D721Med (cell line): ENCODE results near the gene PPIL1.
A peak's percentile ranks its signal among the peaks of the same experiment; 100 is the strongest.
"Not testable (repeated sequence)": the region's sequence is repeated elsewhere in the genome, so short reads cannot be mapped to it uniquely, and the experiment has no call there.

Source experiments
- DNase-seq: peaks from one replicate; pipeline ENCODE4 v3.0.0; 2011; ENCODE audit warnings: low spot score; ENCODE audit not compliant: insufficient read length
- FAIRE-seq: peaks from 2 replicates; lab custom pipeline; 2011; peaks lifted over from hg19 to GRCh38; lab: Jason Lieb, UNC
- TF ChIP-seq, protein P1 (sequence below): IDR thresholded peaks from 2 replicates; pipeline ENCODE4 v1.5.1; 2012; ENCODE audit warnings: mild to moderate bottlenecking, control low read depth; ENCODE audit not compliant: insufficient read depth; ENCODE audit errors: missing control alignments

Gene PPIL1

GRCh38 chr6:36813526-36813925 is 61.1 kb downstream of the PPIL1 start:
- TF ChIP-seq, protein P1, sequence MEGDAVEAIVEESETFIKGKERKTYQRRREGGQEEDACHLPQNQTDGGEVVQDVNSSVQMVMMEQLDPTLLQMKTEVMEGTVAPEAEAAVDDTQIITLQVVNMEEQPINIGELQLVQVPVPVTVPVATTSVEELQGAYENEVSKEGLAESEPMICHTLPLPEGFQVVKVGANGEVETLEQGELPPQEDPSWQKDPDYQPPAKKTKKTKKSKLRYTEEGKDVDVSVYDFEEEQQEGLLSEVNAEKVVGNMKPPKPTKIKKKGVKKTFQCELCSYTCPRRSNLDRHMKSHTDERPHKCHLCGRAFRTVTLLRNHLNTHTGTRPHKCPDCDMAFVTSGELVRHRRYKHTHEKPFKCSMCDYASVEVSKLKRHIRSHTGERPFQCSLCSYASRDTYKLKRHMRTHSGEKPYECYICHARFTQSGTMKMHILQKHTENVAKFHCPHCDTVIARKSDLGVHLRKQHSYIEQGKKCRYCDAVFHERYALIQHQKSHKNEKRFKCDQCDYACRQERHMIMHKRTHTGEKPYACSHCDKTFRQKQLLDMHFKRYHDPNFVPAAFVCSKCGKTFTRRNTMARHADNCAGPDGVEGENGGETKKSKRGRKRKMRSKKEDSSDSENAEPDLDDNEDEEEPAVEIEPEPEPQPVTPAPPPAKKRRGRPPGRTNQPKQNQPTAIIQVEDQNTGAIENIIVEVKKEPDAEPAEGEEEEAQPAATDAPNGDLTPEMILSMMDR, result no peak
- DNase-seq (no peak), FAIRE-seq (no peak)

DNA sequence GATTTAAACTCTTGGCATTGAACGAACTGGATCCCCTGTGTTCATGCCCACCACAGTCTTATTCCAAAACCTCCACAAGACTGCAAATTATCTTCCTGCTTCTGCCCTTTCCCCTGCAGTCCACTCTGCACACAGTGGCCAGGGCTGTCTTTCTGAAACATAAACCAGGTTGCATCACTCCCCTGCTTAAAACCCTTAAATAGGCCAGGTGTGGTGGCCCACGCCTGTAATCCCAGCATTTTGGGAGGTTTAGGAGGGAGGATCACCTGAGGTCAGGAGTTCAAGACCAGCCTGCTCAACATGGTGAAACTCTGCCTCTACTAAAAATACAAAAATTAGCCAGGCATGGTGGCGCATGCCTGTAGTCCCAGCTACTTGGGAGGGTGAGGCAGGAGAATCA is 61.6 kb downstream of the PPIL1 start:
- not testable (repeated sequence) for DNase-seq, FAIRE-seq

DNA sequence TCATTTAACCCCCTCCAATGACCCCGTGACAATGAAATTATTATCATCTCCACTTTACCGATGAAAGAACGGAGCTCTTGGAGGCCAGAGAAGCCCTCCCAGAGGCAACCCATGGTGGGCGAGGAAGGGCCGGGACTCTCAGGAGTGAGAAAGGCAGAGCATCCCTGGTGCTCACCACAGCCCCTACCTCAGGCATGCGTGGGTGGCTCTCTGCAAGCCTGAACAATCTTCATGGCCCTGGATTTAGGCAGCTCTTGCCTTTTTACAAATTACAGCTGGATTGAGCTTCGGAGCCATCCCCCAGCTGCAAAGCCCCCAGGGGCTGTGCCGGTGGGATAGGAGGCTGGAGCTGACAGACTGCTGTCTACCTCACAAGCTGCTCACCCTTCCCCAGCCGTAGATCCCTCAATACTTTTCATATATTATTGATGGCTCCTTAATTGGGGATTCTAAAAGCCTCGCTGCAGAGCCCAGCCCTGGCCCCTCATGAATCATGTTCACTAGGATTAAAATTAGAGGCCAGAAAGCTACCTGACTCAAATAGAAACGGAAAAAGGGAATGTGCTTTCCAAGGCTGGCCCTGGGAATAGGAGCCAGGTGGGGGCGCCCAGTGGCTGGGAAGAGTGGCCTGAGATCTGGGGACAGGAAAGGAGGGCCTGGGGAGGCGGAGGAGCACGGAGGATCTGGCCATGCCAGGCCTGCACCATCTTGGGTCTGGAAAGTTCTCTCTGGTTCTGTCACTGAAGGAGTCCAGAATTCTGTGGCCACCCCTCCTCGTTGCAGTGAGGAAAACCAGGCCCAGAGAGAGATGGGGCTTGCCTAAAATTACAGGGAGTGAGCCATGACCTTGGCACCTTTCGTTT is 64.4 kb downstream of the PPIL1 start:
- DNase-seq (no peak), FAIRE-seq (no peak)
- TF ChIP-seq, protein P1, result peak; percentile 34

DNA sequence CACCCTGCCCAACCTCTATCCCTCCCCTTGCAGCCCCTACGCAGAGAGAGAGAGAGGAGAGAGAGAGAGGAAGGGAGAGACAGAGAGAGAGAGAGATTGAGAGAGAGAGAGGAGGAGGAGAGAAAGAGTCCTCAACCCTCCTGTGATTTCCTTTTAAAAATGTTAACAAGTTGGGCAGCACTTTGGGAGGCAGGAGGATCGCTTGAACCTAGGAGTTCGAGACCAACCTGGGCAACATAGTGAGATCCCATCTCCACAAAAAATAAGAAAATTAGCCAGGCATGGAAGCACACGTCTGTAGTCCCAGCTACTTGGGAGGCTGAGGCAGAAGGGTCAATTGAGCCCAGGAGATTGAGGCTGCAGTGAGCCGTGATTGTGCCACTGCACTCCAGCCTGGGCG is 65.4 kb downstream of the PPIL1 start:
- FAIRE-seq (no peak), DNase-seq (no peak)
- TF ChIP-seq, protein P1, result no peak

DNA sequence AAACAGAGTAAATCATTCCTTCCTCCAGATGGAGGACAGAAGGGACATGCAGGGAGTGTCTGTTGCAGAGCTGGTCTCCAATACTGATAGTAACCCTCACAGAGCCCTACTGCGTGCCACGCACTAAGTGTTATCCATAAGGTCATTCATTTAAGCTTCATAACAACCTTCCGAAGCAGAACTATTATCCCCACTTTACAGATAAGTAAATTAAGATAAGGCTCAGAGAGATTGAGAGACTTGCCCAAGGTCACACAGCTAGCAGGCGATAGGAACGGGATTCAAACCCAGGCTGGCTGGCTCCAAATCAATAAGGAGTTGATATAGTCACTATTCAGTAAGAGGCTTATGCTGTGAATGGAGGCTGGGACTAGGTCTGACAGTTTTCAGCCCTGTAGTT is 66.0 kb downstream of the PPIL1 start:
- TF ChIP-seq, protein P1, result no peak
- FAIRE-seq, result no peak
- no peak for DNase-seq

GRCh38 chr6:36807750-36808149 is 66.9 kb downstream of the PPIL1 start:
- TF ChIP-seq, protein P1, result no peak
- FAIRE-seq, result no peak
- DNase-seq, result no peak

DNA sequence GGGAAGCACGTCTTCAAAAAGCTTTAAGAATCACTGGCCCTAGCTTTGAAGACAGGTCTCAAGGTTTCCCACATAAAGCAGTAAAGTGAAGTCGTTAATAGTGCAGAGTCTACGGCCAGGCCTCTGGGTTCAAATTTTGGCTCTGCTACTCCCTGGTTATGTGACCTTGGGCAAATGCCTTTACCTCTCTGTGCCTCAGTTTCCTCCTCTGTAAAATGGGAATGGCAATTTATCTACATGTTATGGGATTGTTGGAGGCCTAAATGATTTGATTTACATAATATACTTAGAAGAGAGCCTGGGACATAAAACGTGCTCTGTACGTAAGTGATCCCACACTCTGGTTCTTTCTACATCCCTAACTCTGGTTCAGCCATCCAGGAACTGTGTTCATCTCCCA is 67.5 kb downstream of the PPIL1 start:
- TF ChIP-seq, protein P1, result no peak
- DNase-seq, result no peak
- no peak for FAIRE-seq
